Common myeloid progenitor, CD34-positive (primary cell): ENCODE measurements around the gene APOA1.

Experiments used
- CTCF ChIA-PET: fragments of 350-600 bp; sonication (Branson Sonifier 250); formaldehyde crosslinking; loops from one replicate; lab custom pipeline; 2021; ENCODE audit warnings: antibody characterized with exemption; lab: Charles Lee
- POLR2A ChIA-PET: fragments of 350-600 bp; sonication (Branson Sonifier 250); formaldehyde crosslinking; loops from one replicate; lab custom pipeline; 2021; ENCODE audit warnings: antibody characterized with exemption; lab: Charles Lee
- DNase-seq, 3 donors: peaks; one replicate each; pipeline versions ENCODE4 v3.0.0 to v3.0.0-alpha.2; 2013
- H3K27ac ChIP-seq, 2 experiments: 1 replicate in 1 of 2; 2 replicates in 1 of 2; pipeline ENCODE4 v1.7.0; 2013; ENCODE audit warnings: inconsistent platforms in 2 of 2, low read length in 2 of 2, mild to moderate bottlenecking in 2 of 2, low read depth in 1 of 2, moderate library complexity in 1 of 2; ENCODE audit not compliant: severe bottlenecking in 2 of 2, insufficient read depth in 1 of 2, poor library complexity in 1 of 2
- H3K27me3 ChIP-seq, 5 experiments: replicated peaks in 2 of 5; 1 replicate in 3 of 5; 2 replicates in 2 of 5; pipeline versions ENCODE4 v1.6.1 to v1.7.0; 2013; ENCODE audit warnings: low read length in 4 of 5, mild to moderate bottlenecking in 2 of 5, moderate library complexity in 2 of 5, inconsistent platforms in 1 of 5; ENCODE audit not compliant: insufficient read depth in 5 of 5, control insufficient read depth in 4 of 5
- H3K36me3 ChIP-seq, 4 experiments: 1 replicate in 2 of 4; 2 replicates in 2 of 4; pipeline versions ENCODE4 v1.6.1 to v1.7.0; 2013; ENCODE audit warnings: low read length in 3 of 4, control low read depth in 1 of 4, mild to moderate bottlenecking in 1 of 4; ENCODE audit not compliant: control insufficient read depth in 4 of 4, insufficient read depth in 4 of 4
- H3K4me1 ChIP-seq, 4 experiments: 1 replicate in 3 of 4; 2 replicates in 1 of 4; pipeline versions ENCODE4 v1.6.1 to v1.7.1; 2013; ENCODE audit warnings: low read length in 3 of 4, mild to moderate bottlenecking in 3 of 4, control low read depth in 1 of 4, inconsistent platforms in 1 of 4, moderate library complexity in 1 of 4; ENCODE audit not compliant: control insufficient read depth in 4 of 4, insufficient read depth in 4 of 4; ENCODE audit errors: control extremely low read depth in 1 of 4
- H3K4me3 ChIP-seq, 7 experiments: 1 replicate in 4 of 7; 2 replicates in 3 of 7; pipeline versions ENCODE4 v1.5.1 to v1.7.0; 2013; ENCODE audit warnings: mild to moderate bottlenecking in 7 of 7, low read length in 6 of 7, moderate library complexity in 6 of 7, inconsistent platforms in 2 of 7, low read depth in 2 of 7, control low read depth in 1 of 7; ENCODE audit not compliant: insufficient read depth in 4 of 7, control insufficient read depth in 1 of 7; ENCODE audit errors: extremely low read depth in 1 of 7
- H3K9me3 ChIP-seq, 5 experiments: 1 replicate in 4 of 5; 2 replicates in 1 of 5; pipeline versions ENCODE4 v1.6.1 to v1.7.1; 2013; ENCODE audit warnings: low read length in 4 of 5, mild to moderate bottlenecking in 2 of 5, inconsistent platforms in 1 of 5, low read depth in 1 of 5, moderate library complexity in 1 of 5; ENCODE audit not compliant: control insufficient read depth in 4 of 5, insufficient read depth in 2 of 5; ENCODE audit errors: control extremely low read depth in 1 of 5
- WGBS: methylation state at CpG from one replicate; pipeline ENCODE4 v1.1.5; 2013; ENCODE audit not compliant: insufficient coverage; 5-methylcytosine and 5-hydroxymethylcytosine counted together

Gene APOA1

GRCh38 chr11:116868066-116868465 lies 30.6 kb upstream of the APOA1 start:
- Histone ChIP-seq H3K4me3 (no peak overlapping the region), H3K36me3 (peaks cover 37 to 81% (median 70%) of the 10 kb centered on the region in 4 experiments), H3K27ac (no peak overlapping the region), H3K27me3 (no peaks in the 10 kb centered on the region), H3K9me3 (no peaks in the 10 kb centered on the region), H3K4me1 (peaks cover 14 to 37% (median 33%) of the 10 kb centered on the region in 4 experiments)
- no peak for DNase-seq
- WGBS, result no CpG with 5 or more reads among the region's 3 CpGs
- ChIA-PET POLR2A (no interaction called here), CTCF (interaction anchor here (0.7 to 1.6 kb wide), 5 partner anchors 9 to 81 kb away, joined by 3 to 4 read pairs (median 3); partner anchors contain the start of gene ZPR1)

GRCh38 chr11:116867619-116868018 lies 30.2 kb upstream of the APOA1 start:
- Histone ChIP-seq H3K4me1 (peaks cover 14 to 37% (median 33%) of the 10 kb centered on the region in 4 experiments), H3K9me3 (no peaks in the 10 kb centered on the region), H3K27ac (no peak overlapping the region), H3K4me3 (no peak overlapping the region), H3K27me3 (no peaks in the 10 kb centered on the region), H3K36me3 (peaks cover 33 to 81% (median 68%) of the 10 kb centered on the region in 4 experiments)
- ChIA-PET CTCF (interaction anchor here (0.7 to 2.1 kb wide), 7 partner anchors 9 to 80 kb away, joined by 3 to 7 read pairs (median 3); partner anchors contain the start of gene ZPR1), POLR2A (no interaction called here)
- DNase-seq, result no peak
- 100% methylated on average over 6 of the region's 11 CpGs for WGBS

- H3K4me3 ChIP-seq, result no peak overlapping the region
- ChIA-PET POLR2A (no interaction called here), CTCF (interaction anchor here (0.9 to 2.1 kb wide), 8 partner anchors 8 to 54 kb away, joined by 3 to 7 read pairs (median 4); no protein-coding TSS in a partner anchor)
- DNase-seq, result no peak
- H3K27me3 ChIP-seq, result no peaks in the 10 kb centered on the region
- H3K9me3 ChIP-seq, result no peaks in the 10 kb centered on the region
- H3K27ac ChIP-seq, result no peak overlapping the region
- H3K4me1 ChIP-seq, result peaks cover 14 to 33% (median 31%) of the 10 kb centered on the region in 4 experiments
- H3K36me3 ChIP-seq, result peaks cover 36 to 84% (median 68%) of the 10 kb centered on the region in 4 experiments
- WGBS, result 96% methylated on average over 3 of the region's 6 CpGs
These were observed 29.5 kb upstream of the APOA1 start for GRCh38 chr11:116866804-116867455.

GRCh38 chr11:116865696-116866095 lies 28.3 kb upstream of the APOA1 start:
- POLR2A ChIA-PET, result interaction anchor here (0.6 kb wide), 1 partner anchor 12 kb away, joined by 4 read pairs; no protein-coding TSS in a partner anchor
- H3K36me3 ChIP-seq, result peaks cover 41 to 86% (median 70%) of the 10 kb centered on the region in 4 experiments
- peaks cover 9 to 21% (median 19%) of the 10 kb centered on the region in 4 experiments for H3K4me1 ChIP-seq

GRCh38 chr11:116864531-116864930 lies 27.1 kb upstream of the APOA1 start:
- Histone ChIP-seq H3K4me1 (peaks cover 4 to 10% (median 8%) of the 10 kb centered on the region in 4 experiments), H3K27me3 (no peaks in the 10 kb centered on the region), H3K36me3 (peaks cover 46 to 91% (median 74%) of the 10 kb centered on the region in 4 experiments), H3K27ac (no peak overlapping the region), H3K9me3 (no peaks in the 10 kb centered on the region), H3K4me3 (no peak overlapping the region)
- 95% methylated on average over 5 of the region's 5 CpGs for WGBS
- DNase-seq, result no peak
- CTCF ChIA-PET, result interaction anchor here (0.6 to 4.0 kb wide), 7 partner anchors 10 to 259 kb away, joined by 3 to 12 read pairs (median 4); no protein-coding TSS in a partner anchor
- POLR2A ChIA-PET, result no interaction called here

More at GRCh38 chr11:116865696-116866095, 28.3 kb upstream of the APOA1 start:
- CTCF ChIA-PET, result interaction anchor here (0.8 to 2.1 kb wide), 6 partner anchors 10 to 258 kb away, joined by 3 to 7 read pairs (median 4); partner anchors contain the start of gene APOA5
- Histone ChIP-seq H3K27me3 (no peaks in the 10 kb centered on the region), H3K4me3 (no peak overlapping the region), H3K27ac (no peak overlapping the region), H3K9me3 (no peaks in the 10 kb centered on the region)
- WGBS, result 80% methylated on average over 1 of the region's 1 CpG
- no peak for DNase-seq

- WGBS, result 100% methylated on average over 2 of the region's 3 CpGs
- Histone ChIP-seq H3K27ac (no peak overlapping the region), H3K36me3 (peaks cover 39 to 96% (median 76%) of the 10 kb centered on the region in 4 experiments), H3K4me3 (no peak overlapping the region), H3K4me1 (peaks cover 0 to 5% (median 0%) of the 10 kb centered on the region in 4 experiments), H3K27me3 (no peaks in the 10 kb centered on the region), H3K9me3 (no peaks in the 10 kb centered on the region)
- CTCF ChIA-PET, result interaction anchor here (0.6 to 4.0 kb wide), 7 partner anchors 9 to 247 kb away, joined by 3 to 12 read pairs (median 3); no protein-coding TSS in a partner anchor
- POLR2A ChIA-PET, result no interaction called here
- DNase-seq, result no peak
These were observed 25.5 kb upstream of the APOA1 start for GRCh38 chr11:116862951-116863350.

GRCh38 chr11:116862185-116862584 lies 24.8 kb upstream of the APOA1 start:
- Histone ChIP-seq H3K27ac (no peak overlapping the region), H3K9me3 (no peaks in the 10 kb centered on the region), H3K36me3 (peaks cover 34 to 96% (median 75%) of the 10 kb centered on the region in 4 experiments), H3K27me3 (no peaks in the 10 kb centered on the region), H3K4me1 (peaks cover 0 to 5% (median 0%) of the 10 kb centered on the region in 4 experiments), H3K4me3 (no peak overlapping the region)
- ChIA-PET CTCF (interaction anchor here (1.5 to 4.0 kb wide), 3 partner anchors 8 to 26 kb away, joined by 3 to 12 read pairs (median 8); no protein-coding TSS in a partner anchor), POLR2A (no interaction called here)
- DNase-seq, result no peak
- WGBS, result no CpG with 5 or more reads among the region's 3 CpGs
